OCI-LY1 (cell line): Measurements from ENCODE around the gene DTX3.

Experiments used
- H2AFZ ChIP-seq: fragments of 200-600 bp; sonication (generic), shearing (Covaris generic); 2 replicates; pipeline ENCODE4 v1.6.0; 2014; ENCODE audit warnings: antibody characterized with exemption, mild to moderate bottlenecking, low read length
- H3F3A ChIP-seq: fragments of 200-600 bp; sonication (generic), shearing (Covaris generic); 2 replicates; pipeline ENCODE4 v1.6.0; 2014; ENCODE audit warnings: mild to moderate bottlenecking, antibody characterized with exemption, low read length, moderate library complexity; ENCODE audit not compliant: insufficient read depth
- H3K27ac ChIP-seq: fragments of 200-600 bp; sonication (generic); 2 replicates; pipeline ENCODE4 v1.5.1; 2014; ENCODE audit warnings: low read length, mixed run types, mild to moderate bottlenecking, low read depth; ENCODE audit not compliant: poor library complexity, severe bottlenecking
- H3K27me3 ChIP-seq: fragments of 200-600 bp; sonication (generic); 2 replicates; pipeline ENCODE4 v1.6.0; 2014; ENCODE audit warnings: antibody characterized with exemption, mild to moderate bottlenecking, low read length, moderate library complexity; ENCODE audit not compliant: insufficient read depth
- H3K36me3 ChIP-seq: fragments of 200-600 bp; sonication (generic); 2 replicates; pipeline ENCODE4 v1.6.1; 2014; ENCODE audit warnings: mild to moderate bottlenecking, antibody characterized with exemption, low read length, moderate library complexity, mixed read lengths; ENCODE audit not compliant: insufficient read depth
- H3K4me1 ChIP-seq: fragments of 200-600 bp; sonication (generic); 2 replicates; pipeline ENCODE4 v1.5.1; 2014; ENCODE audit warnings: mild to moderate bottlenecking, low read length, moderate library complexity; ENCODE audit not compliant: insufficient read depth, severe bottlenecking
- H3K4me2 ChIP-seq: fragments of 200-600 bp; sonication (generic), shearing (Covaris generic); 2 replicates; pipeline ENCODE4 v1.6.1; 2014; ENCODE audit warnings: low read length
- H3K4me3 ChIP-seq: fragments of 200-600 bp; sonication (generic); 2 replicates; pipeline ENCODE4 v1.5.1; 2014; ENCODE audit warnings: low read length, low read depth, mild to moderate bottlenecking, mixed read lengths; ENCODE audit not compliant: poor library complexity, severe bottlenecking
- H3K79me2 ChIP-seq: fragments of 200-600 bp; shearing (Covaris generic); 2 replicates; pipeline ENCODE4 v1.6.1; 2016; ENCODE audit warnings: mixed run types, low read length, mixed read lengths; ENCODE audit not compliant: insufficient read depth
- H3K9ac ChIP-seq: fragments of 200-600 bp; sonication (generic), shearing (Covaris generic); 2 replicates; pipeline ENCODE4 v1.6.1; 2014; ENCODE audit warnings: mild to moderate bottlenecking, low read length, mixed read lengths
- H3K9me2 ChIP-seq: fragments of 200-600 bp; sonication (generic), shearing (Covaris generic); 2 replicates; pipeline ENCODE4 v1.6.1; 2014; ENCODE audit warnings: low read depth, mild to moderate bottlenecking, low read length, mixed read lengths
- H3K9me3 ChIP-seq: fragments of 200-600 bp; shearing (Covaris generic); 2 replicates; pipeline ENCODE4 v1.6.1; 2014; ENCODE audit warnings: low read length, mixed read lengths
- H4K20me1 ChIP-seq: fragments of 200-600 bp; sonication (generic), shearing (Covaris generic); 2 replicates; pipeline ENCODE4 v1.6.0; 2016; ENCODE audit warnings: mild to moderate bottlenecking, low read length; ENCODE audit not compliant: insufficient read depth
- EZH2 ChIP-seq: fragments of 200-600 bp; sonication (generic), shearing (Covaris generic); IDR thresholded peaks from 2 replicates; pipeline ENCODE4 v1.8.0; 2017; ENCODE audit warnings: borderline replicate concordance, mixed run types, mild to moderate bottlenecking, antibody characterized with exemption, low read length, moderate library complexity, mixed read lengths
- TF ChIP-seq, protein P1 (sequence below): fragments of 200-600 bp; sonication (generic), shearing (Covaris generic); IDR thresholded peaks from 2 replicates; pipeline ENCODE4 v1.5.1; 2017; ENCODE audit warnings: mild to moderate bottlenecking, antibody characterized with exemption, low read length, moderate library complexity, mixed read lengths

DTX3 gene

GRCh38 chr12:57602544-57602943 is 2.1 kb upstream of the DTX3 start:
- H4K20me1 ChIP-seq = no peaks in the 10 kb centered on the region
- H3K9me3 ChIP-seq = no peaks in the 10 kb centered on the region
- H3K27me3 ChIP-seq = no peaks in the 10 kb centered on the region
- H3K79me2 ChIP-seq = no peaks in the 10 kb centered on the region
- H3K9ac ChIP-seq = no peak overlapping the region
- H3K4me3 ChIP-seq = no peak overlapping the region
- no peaks in the 10 kb centered on the region for H3F3A ChIP-seq
- TF ChIP-seq, protein P1, sequence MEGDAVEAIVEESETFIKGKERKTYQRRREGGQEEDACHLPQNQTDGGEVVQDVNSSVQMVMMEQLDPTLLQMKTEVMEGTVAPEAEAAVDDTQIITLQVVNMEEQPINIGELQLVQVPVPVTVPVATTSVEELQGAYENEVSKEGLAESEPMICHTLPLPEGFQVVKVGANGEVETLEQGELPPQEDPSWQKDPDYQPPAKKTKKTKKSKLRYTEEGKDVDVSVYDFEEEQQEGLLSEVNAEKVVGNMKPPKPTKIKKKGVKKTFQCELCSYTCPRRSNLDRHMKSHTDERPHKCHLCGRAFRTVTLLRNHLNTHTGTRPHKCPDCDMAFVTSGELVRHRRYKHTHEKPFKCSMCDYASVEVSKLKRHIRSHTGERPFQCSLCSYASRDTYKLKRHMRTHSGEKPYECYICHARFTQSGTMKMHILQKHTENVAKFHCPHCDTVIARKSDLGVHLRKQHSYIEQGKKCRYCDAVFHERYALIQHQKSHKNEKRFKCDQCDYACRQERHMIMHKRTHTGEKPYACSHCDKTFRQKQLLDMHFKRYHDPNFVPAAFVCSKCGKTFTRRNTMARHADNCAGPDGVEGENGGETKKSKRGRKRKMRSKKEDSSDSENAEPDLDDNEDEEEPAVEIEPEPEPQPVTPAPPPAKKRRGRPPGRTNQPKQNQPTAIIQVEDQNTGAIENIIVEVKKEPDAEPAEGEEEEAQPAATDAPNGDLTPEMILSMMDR = no peak
- no peak for TF ChIP-seq EZH2
- H3K4me2 ChIP-seq = no peak overlapping the region
- no peak overlapping the region for H2AFZ ChIP-seq
- peaks cover 29% of the 10 kb centered on the region; the same call in 1 of the 2 replicates for H3K36me3 ChIP-seq
- no peaks in the 10 kb centered on the region for H3K9me2 ChIP-seq
- no peak overlapping the region for H3K27ac ChIP-seq
- peaks cover 16% of the 10 kb centered on the region for H3K4me1 ChIP-seq

- Histone ChIP-seq H4K20me1 (no peaks in the 10 kb centered on the region), H3K79me2 (no peaks in the 10 kb centered on the region), H3F3A (no peaks in the 10 kb centered on the region), H3K4me2 (no peak overlapping the region), H3K9ac (no peak overlapping the region), H3K9me2 (no peaks in the 10 kb centered on the region), H3K36me3 (peaks cover 29% of the 10 kb centered on the region; the same call in 1 of the 2 replicates), H3K4me3 (no peak overlapping the region), H3K9me3 (no peaks in the 10 kb centered on the region), H2AFZ (no peak overlapping the region), H3K27ac (no peak overlapping the region), H3K27me3 (no peaks in the 10 kb centered on the region), H3K4me1 (peaks cover 16% of the 10 kb centered on the region)
- TF ChIP-seq EZH2 = no peak
- TF ChIP-seq, protein P1 = no peak
Measured at GRCh38 chr12:57603324-57603723, 1.3 kb upstream of the DTX3 start.

DNA sequence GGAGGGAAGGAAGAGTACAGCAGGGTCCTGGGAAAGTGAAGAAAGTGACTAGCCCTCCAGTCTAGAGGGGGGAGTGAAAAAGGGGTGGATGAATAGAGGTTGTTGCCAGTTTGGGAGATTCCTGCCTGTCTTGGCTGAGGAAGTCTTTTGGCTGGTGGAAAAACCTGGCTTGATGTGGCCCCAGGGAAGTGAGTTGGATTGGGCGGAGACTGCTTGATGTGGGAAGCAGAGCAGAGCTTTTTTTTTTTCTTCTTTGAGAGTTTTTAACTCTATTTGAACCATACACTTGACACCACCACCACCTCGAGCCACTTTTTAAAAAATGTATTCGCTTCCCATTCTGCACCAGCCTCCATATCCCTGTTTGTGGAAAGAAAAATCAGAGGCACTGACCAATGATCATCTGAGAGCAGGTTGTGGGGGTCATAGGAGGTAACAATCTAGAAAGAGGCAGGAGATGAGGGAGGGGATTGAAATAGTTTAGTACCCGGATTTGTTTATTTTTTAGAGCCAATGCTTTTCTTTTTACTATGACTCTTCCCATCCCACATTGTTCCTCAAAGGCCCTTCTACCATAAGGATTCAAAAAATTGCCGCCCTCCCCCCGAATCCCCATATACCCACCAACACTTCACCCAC is 690 bp upstream of the DTX3 start:
- no peak for TF ChIP-seq EZH2
- TF ChIP-seq, protein P1 = no peak
- no peaks in the 10 kb centered on the region for H3F3A ChIP-seq
- H3K36me3 ChIP-seq = peaks cover 25% of the 10 kb centered on the region; the same call in 1 of the 2 replicates
- H3K79me2 ChIP-seq = no peaks in the 10 kb centered on the region
- H3K4me2 ChIP-seq = peak overlapping the region; percentile 94
- no peaks in the 10 kb centered on the region for H4K20me1 ChIP-seq
- peak overlapping the region; percentile 70 for H3K4me3 ChIP-seq
- H3K27me3 ChIP-seq = no peaks in the 10 kb centered on the region
- no peak overlapping the region for H3K27ac ChIP-seq
- 0 out of 2 replicates have a peak overlapping the region, but pooled peaks have one; percentile 19 for H2AFZ ChIP-seq
- no peaks in the 10 kb centered on the region for H3K9me3 ChIP-seq
- peaks cover 16% of the 10 kb centered on the region for H3K4me1 ChIP-seq
- H3K9me2 ChIP-seq = no peaks in the 10 kb centered on the region
- peak overlapping the region; percentile 72; the same call in 1 of the 2 replicates for H3K9ac ChIP-seq
